NCI-H524 (cell line): ENCODE results near the gene FAM193B.

ENCODE experiments used
- DNase-seq, 2 experiments: peaks; one replicate each; lab custom pipeline; 2025; lab: John Stamatoyannopoulos, UW

FAM193B gene

GRCh38 chr5:177470759-177471536 is 83.4 kb downstream of the FAM193B start:
- DNase-seq = no peak
